ENCODE results near the gene EFTUD2.

GRCh38 chr17:44904001-44904984, 5.0 kb upstream of the EFTUD2 start:
- no peak for TF ChIP-seq EZH2phosphoT487 (IDR thresholded peaks at IDR 0.05; ENCODE audit: borderline replicate concordance, low read depth, low read length)
- TF ChIP-seq CTCF (conservative IDR thresholded peaks at IDR 0.05; ENCODE audit: low read length): no peak

Data from OCI-LY7 (cell line).